CD14-positive monocyte (primary cell): ENCODE results near the gene UQCR10. TPM values are rescaled to one million over a fixed set of nuclear protein-coding genes. Genes with fewer than 3 reads are reported as not detected.

Source experiments
- DNase-seq, 3 donors: peaks; one replicate each; pipeline ENCODE4 v3.0.0-alpha.2; 2011 to 2022
- H2AFZ ChIP-seq: 2 replicates; pipeline ENCODE4 v1.6.0; 2012; ENCODE audit warnings: mild to moderate bottlenecking, low read depth, low read length, inconsistent platforms; ENCODE audit not compliant: insufficient read depth, poor library complexity, severe bottlenecking
- H3K27ac ChIP-seq, 2 donors: 1 replicate in 1 of 2; 2 replicates in 1 of 2; pipeline ENCODE4 v1.5.1; 2012 to 2013; ENCODE audit warnings: low read length in 2 of 2, control low read depth in 1 of 2, inconsistent platforms in 1 of 2, low read depth in 1 of 2, mild to moderate bottlenecking in 1 of 2
- H3K27me3 ChIP-seq, 2 donors: one replicate each; pipeline versions ENCODE4 v1.6.0 to v1.6.1; 2011 to 2013; ENCODE audit warnings: low read length in 2 of 2; ENCODE audit not compliant: control insufficient read depth in 2 of 2, insufficient read depth in 2 of 2
- H3K36me3 ChIP-seq, 2 donors: replicated peaks in 1 of 2; 1 replicate in 1 of 2; 2 replicates in 1 of 2; pipeline versions ENCODE4 v1.5.1 to v1.6.1; 2012 to 2013; ENCODE audit warnings: low read length in 2 of 2, control low read depth in 1 of 2, inconsistent platforms in 1 of 2, mild to moderate bottlenecking in 1 of 2; ENCODE audit not compliant: insufficient read depth in 2 of 2, control insufficient read depth in 1 of 2
- H3K4me1 ChIP-seq, 2 donors: 1 replicate in 1 of 2; 2 replicates in 1 of 2; pipeline versions ENCODE4 v1.5.1 to v1.6.1; 2012 to 2013; ENCODE audit warnings: low read length in 2 of 2, control low read depth in 1 of 2, inconsistent platforms in 1 of 2, mild to moderate bottlenecking in 1 of 2, moderate library complexity in 1 of 2; ENCODE audit not compliant: insufficient read depth in 2 of 2, control insufficient read depth in 1 of 2
- H3K4me2 ChIP-seq: replicated peaks from 2 replicates; pipeline ENCODE3; 2012; ENCODE audit warnings: low read length, moderate library complexity, mild to moderate bottlenecking; ENCODE audit not compliant: poor library complexity, severe bottlenecking; ENCODE audit errors: extremely low read depth
- H3K4me3 ChIP-seq, 3 experiments: fragments of 200-600 bp in 1 of 3; sonication (generic) in 1 of 3; replicated peaks in 1 of 3; 1 replicate in 2 of 3; 2 replicates in 1 of 3; pipeline ENCODE4 v1.5.1; 2011 to 2013; ENCODE audit warnings: low read length in 3 of 3, mild to moderate bottlenecking in 3 of 3, control low read depth in 2 of 3, low read depth in 2 of 3, inconsistent platforms in 1 of 3, moderate library complexity in 1 of 3
- H3K79me2 ChIP-seq: 2 replicates; pipeline ENCODE4 v1.6.0; 2012; ENCODE audit warnings: mild to moderate bottlenecking, control low read depth, inconsistent platforms, low read length, moderate library complexity; ENCODE audit not compliant: insufficient read depth
- H3K9ac ChIP-seq: 2 replicates; pipeline ENCODE4 v1.6.0; 2017; ENCODE audit warnings: low read length, mild to moderate bottlenecking; ENCODE audit not compliant: insufficient read depth, poor library complexity, severe bottlenecking
- H3K9me3 ChIP-seq, 2 donors: replicated peaks in 1 of 2; 1 replicate in 1 of 2; 2 replicates in 1 of 2; pipeline versions ENCODE4 v1.5.1 to v1.6.1; 2012 to 2013; ENCODE audit warnings: low read length in 2 of 2, control low read depth in 1 of 2; ENCODE audit not compliant: control insufficient read depth in 1 of 2, insufficient read depth in 1 of 2
- H4K20me1 ChIP-seq: 2 replicates; pipeline ENCODE4 v1.6.0; 2012; ENCODE audit warnings: mild to moderate bottlenecking, low read length, control low read depth, moderate library complexity; ENCODE audit not compliant: insufficient read depth
- H3K27ac Mint-ChIP-seq, 7 donors: one replicate each; pipeline ENCODE4 v1.8.0; 2020; ENCODE audit warnings: mild to moderate bottlenecking in 7 of 7, mixed read lengths in 7 of 7, moderate library complexity in 6 of 7, inconsistent platforms in 2 of 7
- H3K27me3 Mint-ChIP-seq, 3 donors: one replicate each; pipeline ENCODE4 v1.8.0; 2021 to 2022; ENCODE audit warnings: low read depth in 3 of 3, mild to moderate bottlenecking in 3 of 3, mixed read lengths in 3 of 3, moderate library complexity in 3 of 3, inconsistent platforms in 1 of 3
- H3K36me3 Mint-ChIP-seq, 2 donors: one replicate each; pipeline ENCODE4 v1.8.0; 2020; ENCODE audit warnings: mixed read lengths in 2 of 2, inconsistent platforms in 1 of 2, mild to moderate bottlenecking in 1 of 2
- H3K4me1 Mint-ChIP-seq: one replicate; pipeline ENCODE4 v1.8.0; 2020; ENCODE audit warnings: mild to moderate bottlenecking, mixed read lengths
- H3K4me3 Mint-ChIP-seq, 2 donors: one replicate each; pipeline ENCODE4 v1.8.0; 2020; ENCODE audit warnings: mild to moderate bottlenecking in 2 of 2, mixed read lengths in 2 of 2, moderate library complexity in 1 of 2
- H3K9me3 Mint-ChIP-seq, 7 donors: one replicate each; pipeline ENCODE4 v1.8.0; 2020 to 2022; ENCODE audit warnings: mixed read lengths in 7 of 7, mild to moderate bottlenecking in 6 of 7, moderate library complexity in 6 of 7, inconsistent platforms in 2 of 7
- CTCF ChIP-seq: fragments of 200-600 bp; IDR thresholded peaks from one replicate; pipeline ENCODE4 v1.8.0; 2022; ENCODE audit warnings: antibody characterized with exemption, mild to moderate bottlenecking
- WGBS: methylation state at CpG from one replicate; pipeline ENCODE4 v1.1.5; 2013; ENCODE audit warnings: missing lambda C conversion rate; ENCODE audit not compliant: insufficient coverage; 5-methylcytosine and 5-hydroxymethylcytosine counted together
- intact Hi-C, 2 donors: fragments of 100-400 bp; cut with micrococcal nuclease; formaldehyde crosslinking; loops; one replicate each; pipeline versions ENCODE4 v1.15.0 to v1.15.1; 2023
- polyA plus RNA-seq, 3 donors: library from polyadenylated mRNA; depleted of rRNA in 1 of 3; unstranded in 2 of 3; stranded (reverse) in 1 of 3; fragments of 300-500 nt in 2 of 3; fragments of >200 nt in 1 of 3; fragmentation: Illumina TruSeq in 2 of 3; gene quantifications; 1 replicate in 2 of 3; 2 replicates in 1 of 3; pipeline ENCODE4 v1.2.3, GENCODE V29; 2012 to 2021

UQCR10 gene
- polyA plus RNA-seq, 3 donors: 99.0 to 314 (median 287) TPM

- peaks cover 2% of the 10 kb centered on the region for H3K4me1 Mint-ChIP-seq
- H2AFZ ChIP-seq: no peak overlapping the region
- no peak overlapping the region for H3K4me2 ChIP-seq
- H3K27ac ChIP-seq: no peak overlapping the region
- H3K4me3 Mint-ChIP-seq: no peak overlapping the region
- H3K79me2 ChIP-seq: peaks cover 12% of the 10 kb centered on the region
- TF ChIP-seq CTCF: no peak
- intact Hi-C loops: no loop called here
- no peaks in the 10 kb centered on the region for H3K9me3 Mint-ChIP-seq
- peaks cover 16 to 22% of the 10 kb centered on the region in 2 donors for H3K36me3 Mint-ChIP-seq
- DNase-seq: no peak
- H3K27me3 ChIP-seq: no peaks in the 10 kb centered on the region
- H3K4me1 ChIP-seq: peaks cover 0 to 2% of the 10 kb centered on the region in 2 donors
- peaks cover 3 to 30% of the 10 kb centered on the region in 2 donors for H3K36me3 ChIP-seq
- peaks cover 2% of the 10 kb centered on the region for H4K20me1 ChIP-seq
- no peak overlapping the region for H3K9ac ChIP-seq
- H3K4me3 ChIP-seq: no peak overlapping the region
- H3K9me3 ChIP-seq: no peaks in the 10 kb centered on the region
- H3K27ac Mint-ChIP-seq: peak overlapping the region in 1 of 7 donors; percentile 44
- H3K27me3 Mint-ChIP-seq: peaks cover 0 to 4% (median 2%) of the 10 kb centered on the region in 3 donors
- WGBS: no CpG with 5 or more reads among the region's 3 CpGs
Observed at GRCh38 chr22:29757096-29757495, 10.1 kb upstream of the UQCR10 start.

- H3K4me1 ChIP-seq: no peaks in the 10 kb centered on the region
- no peaks in the 10 kb centered on the region for H3K9me3 ChIP-seq
- peaks cover 11% of the 10 kb centered on the region for H3K79me2 ChIP-seq
- no peak overlapping the region for H3K27ac ChIP-seq
- TF ChIP-seq CTCF: no peak
- intact Hi-C loops: no loop called here
- H3K4me2 ChIP-seq: no peak overlapping the region
- H3K27ac Mint-ChIP-seq: no peak overlapping the region
- H3K36me3 ChIP-seq: peaks cover 3 to 25% of the 10 kb centered on the region in 2 donors
- no peaks in the 10 kb centered on the region for H3K9me3 Mint-ChIP-seq
- H3K9ac ChIP-seq: no peak overlapping the region
- 100% methylated on average over 3 of the region's 7 CpGs for WGBS
- peaks cover 2% of the 10 kb centered on the region for H4K20me1 ChIP-seq
- H3K4me3 Mint-ChIP-seq: no peak overlapping the region
- no peaks in the 10 kb centered on the region for H3K4me1 Mint-ChIP-seq
- H3K27me3 ChIP-seq: no peaks in the 10 kb centered on the region
- DNase-seq: no peak
- no peak overlapping the region for H2AFZ ChIP-seq
- peaks cover 0 to 4% (median 2%) of the 10 kb centered on the region in 3 donors for H3K27me3 Mint-ChIP-seq
- H3K36me3 Mint-ChIP-seq: peaks cover 10 to 12% of the 10 kb centered on the region in 2 donors
- no peak overlapping the region for H3K4me3 ChIP-seq
Observed at GRCh38 chr22:29758068-29758622, 9.0 kb upstream of the UQCR10 start.
